ENCODE data around the gene CADPS2. TPM values are rescaled to one million over a fixed set of nuclear protein-coding genes. Genes with fewer than 3 reads are reported as not detected.

CADPS2 gene
- total RNA-seq, 2 experiments from 2014 or later = not detected

Other genes starting within 250 kb of the CADPS2 start
- not detected for gene RNF133, start 187.3 kb downstream of the CADPS2 start, total RNA-seq
- gene RNF148, start 183.5 kb downstream of the CADPS2 start, total RNA-seq = not detected
- gene TAS2R16, start 109.2 kb upstream of the CADPS2 start, total RNA-seq = not detected

Measured in activated CD4-positive, alpha-beta T cell treated with anti-CD3 and anti-CD28 coated beads for 36 hours (primary cell).